DOHH2 (cell line): ENCODE measurements around the gene IL20.

Experiments
- H3F3A ChIP-seq: fragments of 200-600 bp; sonication (generic), shearing (Covaris generic); 2 replicates; pipeline ENCODE4 v1.6.0; 2016; ENCODE audit warnings: antibody characterized with exemption, mild to moderate bottlenecking; ENCODE audit not compliant: control insufficient read depth, insufficient read depth
- H3K27ac ChIP-seq: fragments of 200-600 bp; sonication (generic); 2 replicates; pipeline ENCODE4 v1.5.1; 2014; ENCODE audit warnings: low read depth, mild to moderate bottlenecking, low read length, moderate library complexity
- H3K27me3 ChIP-seq: fragments of 200-600 bp; sonication (generic); 2 replicates; pipeline ENCODE4 v1.6.1; 2014; ENCODE audit warnings: mild to moderate bottlenecking, low read length, mixed read lengths; ENCODE audit not compliant: control insufficient read depth
- H3K36me3 ChIP-seq: fragments of 200-600 bp; sonication (generic); 2 replicates; pipeline ENCODE4 v1.6.1; 2014; ENCODE audit warnings: mild to moderate bottlenecking, low read length, moderate library complexity, mixed read lengths; ENCODE audit not compliant: control insufficient read depth
- H3K4me1 ChIP-seq: fragments of 200-600 bp; sonication (generic); 2 replicates; pipeline ENCODE4 v1.6.1; 2014; ENCODE audit warnings: mild to moderate bottlenecking, low read length, mixed read lengths; ENCODE audit not compliant: control insufficient read depth
- H3K4me2 ChIP-seq: fragments of 200-600 bp; sonication (generic); 2 replicates; pipeline ENCODE4 v1.6.0; 2014; ENCODE audit warnings: mild to moderate bottlenecking, low read length, moderate library complexity
- H3K4me3 ChIP-seq: fragments of 200-600 bp; sonication (generic); 2 replicates; pipeline ENCODE4 v1.5.1; 2014; ENCODE audit warnings: mild to moderate bottlenecking, low read length, mixed read lengths
- H3K79me2 ChIP-seq: fragments of 200-600 bp; sonication (generic); 2 replicates; pipeline ENCODE4 v1.6.1; 2014; ENCODE audit warnings: mild to moderate bottlenecking, low read length, mixed read lengths; ENCODE audit not compliant: control insufficient read depth
- H3K9me2 ChIP-seq: fragments of 200-600 bp; sonication (generic); replicated peaks from 2 replicates; pipeline ENCODE4 v1.6.1; 2014; ENCODE audit warnings: mild to moderate bottlenecking, low read length, mixed read lengths; ENCODE audit not compliant: control insufficient read depth
- H3K9me3 ChIP-seq: fragments of 200-600 bp; sonication (generic); 2 replicates; pipeline ENCODE4 v1.6.1; 2014; ENCODE audit warnings: antibody characterized with exemption, low read length, mixed read lengths; ENCODE audit not compliant: control insufficient read depth, insufficient read depth
- H4K20me1 ChIP-seq: fragments of 200-600 bp; sonication (generic); 2 replicates; pipeline ENCODE4 v1.6.0; 2014; ENCODE audit warnings: low read depth, mild to moderate bottlenecking, antibody characterized with exemption, low read length, moderate library complexity; ENCODE audit not compliant: control insufficient read depth, insufficient read depth
- CTCF ChIP-seq: fragments of 200-600 bp; sonication (generic); IDR thresholded peaks from one replicate; pipeline ENCODE4 v1.5.1; 2014; ENCODE audit warnings: antibody characterized with exemption, mild to moderate bottlenecking, low read depth, low read length; ENCODE audit not compliant: poor library complexity, severe bottlenecking
- EZH2phosphoT487 ChIP-seq: fragments of 200-600 bp; sonication (generic); IDR thresholded peaks from 2 replicates; pipeline ENCODE4 v1.6.1; 2017; ENCODE audit warnings: borderline replicate concordance, mild to moderate bottlenecking, antibody characterized with exemption, low read length, moderate library complexity, mixed read lengths

IL20 gene

GRCh38 chr1:206901944-206902343, 36.5 kb downstream of the IL20 start:
- Histone ChIP-seq H3K79me2 (no peaks in the 10 kb centered on the region), H3K27ac (no peak overlapping the region), H3K9me3 (no peaks in the 10 kb centered on the region), H3K4me1 (peaks cover 2% of the 10 kb centered on the region; the same call in 1 of the 2 replicates), H3K27me3 (peaks cover 21% of the 10 kb centered on the region), H3K36me3 (no peaks in the 10 kb centered on the region), H3K4me2 (no peak overlapping the region), H3F3A (no peaks in the 10 kb centered on the region), H4K20me1 (no peaks in the 10 kb centered on the region), H3K4me3 (no peak overlapping the region), H3K9me2 (no peaks in the 10 kb centered on the region)
- TF ChIP-seq EZH2phosphoT487, result no peak
- TF ChIP-seq CTCF, result no peak

DNA sequence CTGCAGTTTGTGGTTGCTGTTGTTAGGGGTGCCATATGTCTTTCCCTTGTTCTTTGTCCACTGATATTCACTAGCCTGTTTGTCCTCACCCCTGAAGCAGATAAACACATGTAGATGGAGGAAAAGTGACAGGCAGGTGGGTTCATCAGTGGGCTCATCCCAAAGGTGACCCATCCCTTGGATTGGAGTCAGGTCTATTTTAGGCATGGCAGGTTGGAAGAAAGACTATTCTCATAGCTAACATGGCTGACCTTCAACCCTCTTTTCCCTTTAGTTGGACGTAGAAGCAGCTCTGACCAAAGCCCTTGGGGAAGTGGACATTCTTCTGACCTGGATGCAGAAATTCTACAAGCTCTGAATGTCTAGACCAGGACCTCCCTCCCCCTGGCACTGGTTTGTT, 37.3 kb downstream of the IL20 start:
- H4K20me1 ChIP-seq, result no peaks in the 10 kb centered on the region
- no peaks in the 10 kb centered on the region for H3K9me2 ChIP-seq
- no peak overlapping the region for H3K4me2 ChIP-seq
- H3F3A ChIP-seq, result no peaks in the 10 kb centered on the region
- H3K4me1 ChIP-seq, result peaks cover 2% of the 10 kb centered on the region; the same call in 1 of the 2 replicates
- H3K79me2 ChIP-seq, result no peaks in the 10 kb centered on the region
- no peaks in the 10 kb centered on the region for H3K9me3 ChIP-seq
- no peak overlapping the region for H3K27ac ChIP-seq
- TF ChIP-seq CTCF (no peak), EZH2phosphoT487 (no peak)
- H3K4me3 ChIP-seq, result no peak overlapping the region
- H3K36me3 ChIP-seq, result no peaks in the 10 kb centered on the region
- peaks cover 21% of the 10 kb centered on the region for H3K27me3 ChIP-seq

GRCh38 chr1:206903687-206904086, 38.3 kb downstream of the IL20 start:
- H3K4me2 ChIP-seq, result no peak overlapping the region
- H3K36me3 ChIP-seq, result no peaks in the 10 kb centered on the region
- no peaks in the 10 kb centered on the region for H3K9me2 ChIP-seq
- peaks cover 2% of the 10 kb centered on the region; the same call in 1 of the 2 replicates for H3K4me1 ChIP-seq
- no peaks in the 10 kb centered on the region for H4K20me1 ChIP-seq
- H3K9me3 ChIP-seq, result no peaks in the 10 kb centered on the region
- H3K79me2 ChIP-seq, result no peaks in the 10 kb centered on the region
- TF ChIP-seq CTCF (no peak), EZH2phosphoT487 (no peak)
- H3F3A ChIP-seq, result no peaks in the 10 kb centered on the region
- H3K4me3 ChIP-seq, result no peak overlapping the region
- peaks cover 28% of the 10 kb centered on the region for H3K27me3 ChIP-seq
- H3K27ac ChIP-seq, result no peak overlapping the region
